Skeletal muscle satellite cell (primary cell): ENCODE data around the gene SNUPN.
"Not testable (repeated sequence)": the region's sequence is repeated elsewhere in the genome, so short reads cannot be mapped to it uniquely, and the experiment has no call there.

Source experiments
- H3K27me3 ChIP-seq: 2 replicates; pipeline ENCODE4 v1.7.0; 2013; ENCODE audit warnings: low read length; ENCODE audit not compliant: control insufficient read depth, insufficient read depth
- H3K36me3 ChIP-seq: 2 replicates; pipeline ENCODE4 v1.7.0; 2013; ENCODE audit warnings: mild to moderate bottlenecking, control low read depth, low read length; ENCODE audit not compliant: insufficient read depth
- H3K4me1 ChIP-seq: 2 replicates; pipeline ENCODE4 v1.7.0; 2013; ENCODE audit warnings: low read length; ENCODE audit not compliant: control insufficient read depth, insufficient read depth
- H3K4me2 ChIP-seq: 2 replicates; pipeline ENCODE4 v1.7.0; 2013; ENCODE audit warnings: mild to moderate bottlenecking, low read length
- H3K4me3 ChIP-seq: 2 replicates; pipeline ENCODE4 v1.7.0; 2013; ENCODE audit warnings: low read length
- H3K9ac ChIP-seq: 2 replicates; pipeline ENCODE4 v1.7.0; 2013; ENCODE audit warnings: mild to moderate bottlenecking, low read depth, low read length, moderate library complexity
- H3K9me3 ChIP-seq: replicated peaks from 2 replicates; pipeline ENCODE4 v1.7.0; 2013; ENCODE audit warnings: mild to moderate bottlenecking, control low read depth, low read length

Gene SNUPN

DNA sequence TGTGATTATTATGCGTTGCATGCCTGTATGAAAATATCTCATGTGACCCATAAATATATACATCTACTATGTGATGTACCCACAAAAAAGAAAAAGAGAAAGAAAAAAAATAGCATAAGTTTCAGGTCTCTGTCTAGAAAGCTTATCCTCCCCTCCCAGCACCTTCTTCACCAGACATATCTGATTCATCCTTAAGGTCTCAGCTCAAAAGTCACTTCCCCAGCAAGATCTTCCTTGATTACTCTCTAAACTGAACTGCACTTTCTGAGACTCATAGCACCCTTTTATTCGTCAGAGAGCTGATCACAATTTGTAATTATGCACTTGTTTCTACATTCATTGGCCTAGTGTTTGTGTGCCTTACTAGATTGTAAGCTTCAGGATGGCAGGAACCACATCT lies 35.3 kb downstream of the SNUPN start:
- Histone ChIP-seq H3K4me2 (no peak overlapping the region), H3K36me3 (peaks cover 15% of the 10 kb centered on the region), H3K4me3 (no peak overlapping the region), H3K27me3 (no peaks in the 10 kb centered on the region), H3K4me1 (no peaks in the 10 kb centered on the region), H3K9ac (no peak overlapping the region), H3K9me3 (no peaks in the 10 kb centered on the region)

DNA sequence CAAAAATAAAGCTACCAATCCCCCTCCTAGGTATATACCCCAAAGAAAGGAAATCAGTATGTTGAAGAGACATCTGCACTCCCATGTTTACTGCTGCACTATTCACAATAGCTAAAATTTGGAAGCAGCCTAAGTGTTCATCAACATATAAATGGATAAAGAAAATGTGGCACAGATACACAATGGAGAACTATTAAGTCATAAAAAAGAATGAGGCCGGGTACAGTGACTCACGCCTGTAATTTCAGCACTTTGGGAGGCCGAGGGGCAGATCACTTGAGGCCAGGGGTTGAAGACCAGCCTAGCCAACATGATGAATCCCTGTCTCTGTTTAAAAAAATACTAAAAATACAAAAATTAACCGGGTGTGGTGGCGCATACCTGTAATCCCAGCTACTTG lies 36.5 kb downstream of the SNUPN start:
- Histone ChIP-seq H3K36me3 (peaks cover 8% of the 10 kb centered on the region), H3K9me3 (no peaks in the 10 kb centered on the region), H3K9ac (no peak overlapping the region), H3K4me2 (no peak overlapping the region), H3K4me3 (no peak overlapping the region), H3K27me3 (no peaks in the 10 kb centered on the region), H3K4me1 (peaks cover 4% of the 10 kb centered on the region)

DNA sequence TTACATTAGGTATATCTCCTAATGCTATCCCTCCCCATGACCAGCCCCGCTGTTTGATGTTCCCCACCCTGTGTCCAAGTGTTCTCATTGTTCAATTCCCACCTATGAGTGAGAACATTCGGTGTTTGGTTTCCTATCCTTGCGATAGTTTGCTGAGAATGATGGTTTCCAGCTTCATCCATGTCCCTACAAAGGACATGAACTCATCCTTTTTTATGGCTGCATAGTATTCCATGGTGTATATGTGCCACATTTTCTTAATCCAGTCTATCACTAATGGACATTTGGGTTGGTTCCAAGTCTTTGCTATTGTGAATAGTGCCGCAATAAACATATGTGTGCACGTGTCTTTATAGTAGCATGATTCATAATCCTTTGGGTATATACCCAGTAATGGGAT lies 39.1 kb downstream of the SNUPN start:
- not testable (repeated sequence) for H3K36me3 ChIP-seq, H3K4me3 ChIP-seq, H3K4me2 ChIP-seq, H3K9me3 ChIP-seq, H3K27me3 ChIP-seq, H3K9ac ChIP-seq, H3K4me1 ChIP-seq

DNA sequence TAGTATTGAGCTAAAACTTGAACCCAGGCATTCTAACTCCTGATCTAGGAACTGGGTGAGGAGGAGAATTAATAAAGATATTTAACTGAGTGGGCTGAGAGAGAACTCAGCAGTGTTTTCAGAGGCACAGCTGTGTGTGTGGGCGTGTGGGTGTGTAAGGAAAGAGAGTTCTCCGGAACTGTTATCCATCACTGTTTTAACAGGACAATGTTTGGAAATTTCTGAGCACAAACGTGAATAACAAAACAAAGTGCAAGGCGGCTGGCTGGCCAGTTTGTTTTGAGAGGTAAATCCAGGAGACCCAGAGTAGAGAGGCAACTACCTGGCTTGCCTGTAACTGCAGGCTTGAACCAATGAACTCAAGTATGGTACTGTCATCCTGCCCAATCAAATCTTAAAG lies 41.4 kb downstream of the SNUPN start:
- no peak overlapping the region for H3K9ac ChIP-seq
- peaks cover 15% of the 10 kb centered on the region for H3K4me1 ChIP-seq
- H3K4me3 ChIP-seq = no peak overlapping the region
- H3K9me3 ChIP-seq = no peaks in the 10 kb centered on the region
- no peaks in the 10 kb centered on the region for H3K27me3 ChIP-seq
- no peaks in the 10 kb centered on the region for H3K36me3 ChIP-seq
- peak overlapping the region; percentile 46 for H3K4me2 ChIP-seq

DNA sequence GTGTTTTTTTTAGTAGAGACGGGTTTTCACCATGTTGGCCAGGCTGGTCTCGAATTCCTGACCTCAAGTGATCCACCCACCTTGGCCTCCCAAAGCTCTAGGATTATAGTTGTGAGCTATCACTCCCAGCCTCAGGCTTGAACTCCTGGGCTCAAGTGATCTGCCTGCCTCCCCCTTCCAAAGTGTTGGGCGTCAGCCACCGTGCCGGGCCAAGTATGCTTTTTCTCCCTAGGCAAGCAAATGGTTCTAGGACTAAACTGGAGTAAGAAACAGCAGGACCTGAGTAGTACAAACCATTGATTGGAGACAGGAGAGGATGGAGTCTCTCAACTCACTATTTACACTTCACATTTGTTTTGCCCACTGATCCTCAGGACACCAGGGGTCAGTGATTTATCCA lies 41.8 kb downstream of the SNUPN start:
- Histone ChIP-seq H3K9ac (no peak overlapping the region), H3K27me3 (no peaks in the 10 kb centered on the region), H3K36me3 (no peaks in the 10 kb centered on the region), H3K4me1 (peaks cover 15% of the 10 kb centered on the region), H3K4me2 (peak overlapping the region; percentile 46), H3K9me3 (no peaks in the 10 kb centered on the region), H3K4me3 (no peak overlapping the region)

DNA sequence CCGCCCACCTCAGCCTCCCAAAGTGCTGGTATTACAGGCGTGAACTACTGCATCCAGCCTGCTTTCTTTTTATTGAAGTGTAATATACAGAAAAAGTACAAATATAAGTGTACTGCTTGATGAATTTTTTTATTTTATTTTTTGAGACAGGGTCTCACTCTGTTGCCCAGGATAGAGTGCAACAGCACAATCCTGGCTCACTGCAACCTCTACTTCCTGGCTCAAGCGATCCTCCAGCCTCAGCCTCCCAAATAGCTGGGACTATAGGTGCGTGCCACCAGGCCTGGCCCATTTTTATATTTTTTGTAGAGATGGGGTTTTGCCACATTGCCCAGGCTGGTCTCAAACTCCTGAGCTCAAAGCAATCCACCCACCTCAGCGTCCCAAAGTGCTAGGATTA lies 42.6 kb downstream of the SNUPN start:
- H3K4me3 ChIP-seq, H3K36me3 ChIP-seq, H3K27me3 ChIP-seq, H3K9me3 ChIP-seq, H3K9ac ChIP-seq, H3K4me2 ChIP-seq: not testable (repeated sequence)
- H3K4me1 ChIP-seq = peaks cover 15% of the 10 kb centered on the region

DNA sequence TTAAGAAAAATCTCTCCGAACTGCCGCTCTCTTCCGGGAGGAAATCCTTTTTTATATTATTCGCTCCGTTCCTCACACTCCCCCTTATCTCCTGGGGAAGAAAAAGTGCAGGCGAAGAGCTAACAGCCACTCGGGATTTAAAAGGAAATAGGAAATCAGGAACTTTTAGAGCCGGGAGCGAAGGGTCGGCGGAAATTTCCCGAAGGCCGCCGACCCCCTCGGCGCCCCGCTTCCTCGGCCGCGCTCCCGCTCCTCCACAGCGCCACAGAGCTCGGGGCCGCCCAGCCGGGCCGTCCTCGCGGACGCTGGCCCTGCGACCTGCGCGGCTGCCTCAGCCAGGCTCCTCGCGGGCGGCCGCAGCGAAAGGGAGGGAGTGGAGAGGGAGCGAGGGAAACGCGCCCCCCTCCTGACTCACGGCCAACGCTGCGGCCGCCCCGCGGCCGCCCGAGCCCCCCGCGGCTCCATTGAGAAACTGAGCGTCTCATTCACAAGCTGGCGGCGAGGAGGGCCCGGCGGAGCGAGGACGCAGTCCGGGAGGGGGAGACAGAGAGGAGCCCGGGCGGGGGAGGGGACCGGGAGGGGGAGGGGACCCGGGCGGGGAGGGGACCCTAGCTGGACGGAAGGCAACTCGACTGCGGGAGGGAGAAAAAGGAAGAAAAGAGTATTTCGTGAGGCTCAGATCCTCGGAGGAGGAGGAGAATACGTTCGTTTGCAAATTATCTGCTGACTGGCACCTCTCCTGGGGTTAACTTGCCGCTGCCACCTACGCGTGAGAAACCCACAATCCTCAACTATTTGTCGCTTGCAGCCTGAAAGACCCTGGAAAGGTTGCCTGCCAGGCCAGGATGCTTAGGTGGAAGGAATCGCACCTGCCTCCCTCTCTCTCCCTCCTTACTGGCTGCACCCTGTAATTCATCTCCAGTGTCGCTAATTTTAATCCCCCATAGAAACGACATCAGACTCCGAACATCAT lies 46.3 kb downstream of the SNUPN start, which contains the start of gene PTPN9:
TSS of gene PTPN9 (minus strand) at position 368 of the 973 bp plus-strand sequence. CDS start 539 bp downstream, outside the sequence.
- H3K27me3 ChIP-seq = no peaks in the 10 kb centered on the region
- H3K9ac ChIP-seq = peak within 1 kb of the TSS; percentile 97
- peak within 1 kb of the TSS; percentile 77 for H3K4me3 ChIP-seq
- H3K36me3 ChIP-seq = no peaks in the 10 kb centered on the region
- H3K4me2 ChIP-seq = peak within 1 kb of the TSS; percentile 96
- H3K9me3 ChIP-seq = no peaks in the 10 kb centered on the region
- peaks cover 19% of the 10 kb centered on the region for H3K4me1 ChIP-seq

- H3K27me3 ChIP-seq = no peaks in the 10 kb centered on the region
- peak overlapping the region; percentile 77 for H3K4me3 ChIP-seq
- H3K4me1 ChIP-seq = peaks cover 16% of the 10 kb centered on the region
- peak overlapping the region; percentile 96 for H3K4me2 ChIP-seq
- peak overlapping the region; percentile 97 for H3K9ac ChIP-seq
- H3K9me3 ChIP-seq = no peaks in the 10 kb centered on the region
- peaks cover 4% of the 10 kb centered on the region for H3K36me3 ChIP-seq
Observed at GRCh38 chr15:75578173-75578947, 47.2 kb downstream of the SNUPN start.

DNA sequence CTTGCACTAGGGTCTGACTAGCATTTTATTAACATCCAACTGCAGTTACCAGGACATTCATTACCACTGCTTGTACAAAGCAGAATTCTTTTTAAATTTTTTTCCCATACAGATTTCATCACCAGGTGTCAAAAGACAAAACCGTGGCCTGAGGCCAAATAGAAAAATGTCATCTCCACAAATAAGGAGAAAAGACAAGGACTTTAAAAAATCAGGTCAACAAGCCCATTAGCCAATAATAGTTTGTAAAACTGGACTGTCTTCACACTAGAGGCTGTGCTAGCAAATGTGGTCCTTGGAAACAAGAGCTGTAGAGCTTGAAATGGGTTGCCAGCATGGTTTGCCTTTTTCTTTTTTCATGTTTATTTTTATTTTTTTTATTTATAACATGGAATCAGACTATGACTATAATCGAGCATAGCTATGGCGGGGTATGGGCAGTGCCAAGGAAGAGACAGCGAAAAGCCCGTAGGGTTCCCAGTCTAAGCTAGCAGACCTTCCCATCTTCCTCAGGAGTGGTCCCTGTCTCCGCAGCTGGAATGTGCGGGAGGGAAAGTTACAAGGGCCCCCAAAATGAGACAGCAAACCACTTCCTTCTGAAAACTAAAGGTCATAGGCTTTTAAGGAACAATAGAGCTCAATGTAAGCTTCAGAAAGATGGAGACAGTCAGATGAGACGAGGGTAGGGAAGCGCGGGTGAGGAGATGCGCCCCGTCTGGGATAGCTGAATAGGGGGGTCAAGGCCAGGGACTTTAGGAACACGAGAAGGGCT lies 47.9 kb downstream of the SNUPN start:
- Histone ChIP-seq H3K4me3 (peak overlapping the region; percentile 77), H3K36me3 (peaks cover 4% of the 10 kb centered on the region), H3K9ac (peak overlapping the region; percentile 97), H3K4me1 (peaks cover 23% of the 10 kb centered on the region), H3K9me3 (no peaks in the 10 kb centered on the region), H3K27me3 (no peaks in the 10 kb centered on the region), H3K4me2 (peak overlapping the region; percentile 96)

GRCh38 chr15:75573648-75574384 lies 51.7 kb downstream of the SNUPN start:
- no peak overlapping the region for H3K4me2 ChIP-seq
- H3K4me3 ChIP-seq = no peak overlapping the region
- H3K36me3 ChIP-seq = peaks cover 4% of the 10 kb centered on the region
- H3K4me1 ChIP-seq = peaks cover 18% of the 10 kb centered on the region
- H3K27me3 ChIP-seq = no peaks in the 10 kb centered on the region
- no peaks in the 10 kb centered on the region for H3K9me3 ChIP-seq
- no peak overlapping the region for H3K9ac ChIP-seq
